GM19240 (cell line): ENCODE measurements around the gene CCN5.
A peak's percentile ranks its signal among the peaks of the same experiment; 100 is the strongest.

Experiments
- DNase-seq: peaks from one replicate; pipeline ENCODE4 v3.0.0; 2011; ENCODE audit warnings: low spot score; ENCODE audit not compliant: insufficient read length

CCN5 gene

DNA sequence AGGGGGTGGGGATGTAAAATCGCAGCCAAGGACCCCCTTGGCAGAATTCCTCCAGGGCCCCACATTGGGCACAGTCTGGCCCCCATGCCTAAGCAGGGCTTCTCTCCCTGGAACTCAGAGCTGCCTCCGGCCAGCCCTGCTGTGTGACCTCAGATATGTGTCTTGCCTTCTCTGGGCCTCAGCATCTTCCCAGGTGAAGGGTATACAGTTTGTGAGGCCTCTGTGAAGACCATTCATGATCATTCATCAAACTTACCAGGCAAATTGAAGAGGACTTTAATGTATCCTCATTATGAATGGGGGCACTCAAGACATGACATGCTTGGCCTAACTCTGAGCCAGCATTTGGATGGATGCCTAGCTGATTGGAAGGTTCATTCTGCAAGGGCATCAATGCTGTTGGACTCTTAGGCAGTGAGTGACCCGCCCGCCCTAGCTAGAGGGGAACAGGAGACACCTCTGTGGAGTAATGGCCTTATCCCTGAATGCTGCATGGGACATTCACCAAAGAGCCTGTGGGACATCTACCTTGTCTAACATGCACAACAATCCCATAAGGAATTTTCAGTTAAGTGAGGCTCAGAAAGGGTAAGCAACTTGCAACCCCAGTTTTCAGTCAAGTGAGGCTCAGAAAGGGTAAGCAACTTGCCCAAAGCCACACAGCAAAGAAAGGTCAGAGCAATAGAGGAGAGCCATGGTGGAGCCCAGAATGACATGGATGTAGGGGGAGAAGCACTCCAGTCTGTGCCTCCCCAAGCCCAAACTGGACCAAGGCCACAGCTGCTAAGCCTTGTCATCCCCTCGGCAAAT, 535 bp downstream of the CCN5 start:
- DNase-seq = no peak

GRCh38 chr20:44716309-44717106, 1.3 kb downstream of the CCN5 start:
- no peak for DNase-seq

GRCh38 chr20:44717986-44718385, 2.8 kb downstream of the CCN5 start:
- DNase-seq = no peak

- no peak for DNase-seq
Measured at GRCh38 chr20:44719841-44720240, 4.7 kb downstream of the CCN5 start.

- no peak for DNase-seq
Measured at GRCh38 chr20:44720621-44720996, 5.4 kb downstream of the CCN5 start.

GRCh38 chr20:44720997-44721784, 6.0 kb downstream of the CCN5 start:
- no peak for DNase-seq

DNA sequence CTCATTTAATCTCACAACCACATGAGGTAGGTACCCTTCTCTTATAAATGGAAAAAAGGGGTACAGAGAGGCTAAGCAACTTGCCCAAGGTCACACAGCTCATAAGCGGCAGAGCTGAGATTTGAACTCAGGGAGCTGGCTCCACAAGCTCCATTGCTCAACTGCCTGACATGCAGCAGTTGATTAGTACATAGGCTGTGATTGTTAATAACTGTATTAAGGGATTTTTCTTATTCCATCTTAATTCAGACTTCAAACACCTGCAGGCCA, 6.6 kb downstream of the CCN5 start:
- no peak for DNase-seq

GRCh38 chr20:44722990-44723389, 7.8 kb downstream of the CCN5 start:
- DNase-seq = no peak

DNA sequence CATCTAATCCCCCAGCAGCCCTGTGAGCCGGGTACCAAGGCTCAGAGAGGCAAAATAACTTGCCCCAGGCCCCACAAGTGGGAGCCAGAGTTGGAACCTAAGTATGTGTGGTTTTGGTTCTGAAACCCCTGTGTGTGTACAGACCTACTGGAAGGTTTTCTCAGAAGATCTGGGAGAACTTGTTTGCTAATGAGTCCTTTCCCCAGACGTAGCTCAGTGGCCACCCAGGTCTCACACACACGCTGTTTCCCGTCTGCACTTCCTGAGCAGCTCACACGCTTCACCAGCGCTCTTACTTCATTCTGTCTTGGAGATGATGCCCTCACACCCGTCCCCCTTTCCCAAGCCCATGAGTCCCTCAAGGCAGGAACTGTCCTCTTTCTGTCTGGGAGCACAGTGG, 8.2 kb downstream of the CCN5 start:
- DNase-seq = no peak

GRCh38 chr20:44723798-44724362, 8.7 kb downstream of the CCN5 start:
- DNase-seq = no peak

- DNase-seq = no peak
Measured at GRCh38 chr20:44724423-44725091, 9.4 kb downstream of the CCN5 start.

GRCh38 chr20:44725837-44726236, 10.7 kb downstream of the CCN5 start:
- DNase-seq = no peak

- no peak for DNase-seq
Measured at GRCh38 chr20:44727039-44727438, 11.9 kb downstream of the CCN5 start.

GRCh38 chr20:44727651-44728050, 12.5 kb downstream of the CCN5 start:
- DNase-seq = no peak

DNA sequence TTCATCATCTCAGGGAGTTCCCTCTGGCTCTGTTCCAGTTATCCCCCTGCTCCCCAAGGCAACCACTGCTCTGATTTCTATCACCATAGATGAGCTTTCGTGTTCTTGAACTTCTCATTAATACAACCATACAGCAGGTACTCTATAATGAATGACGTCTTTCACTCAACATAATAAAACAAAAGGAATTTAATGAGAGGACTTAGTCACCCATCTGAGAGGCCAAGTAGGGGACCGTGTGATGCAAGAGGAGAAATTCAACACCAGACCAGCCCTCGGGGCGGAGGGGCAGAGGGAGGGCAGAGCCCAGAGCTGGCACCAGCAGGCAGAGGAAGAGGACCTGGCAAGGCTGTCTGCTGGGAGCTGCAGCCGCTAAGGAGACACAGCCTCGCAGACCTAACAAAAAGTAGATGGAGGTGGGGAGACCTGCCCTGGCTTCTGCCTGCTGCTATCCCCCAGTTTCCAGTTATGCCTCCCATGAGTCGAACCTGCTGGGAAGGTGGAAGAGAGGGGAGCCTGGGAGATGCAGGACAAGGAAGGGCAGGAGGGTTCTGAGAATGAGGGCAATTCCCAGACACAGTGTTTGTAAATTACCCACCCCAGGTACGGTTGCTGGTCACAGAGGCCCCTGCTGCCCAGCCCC, 13.8 kb downstream of the CCN5 start:
- DNase-seq = no peak

GRCh38 chr20:44730441-44730840, 15.3 kb downstream of the CCN5 start:
- DNase-seq = no peak

- no peak for DNase-seq
Measured at GRCh38 chr20:44731657-44732056, 16.5 kb downstream of the CCN5 start.

- no peak for DNase-seq
Measured at GRCh38 chr20:44732327-44732726, 17.2 kb downstream of the CCN5 start.

GRCh38 chr20:44733341-44734069, 18.3 kb downstream of the CCN5 start:
- peak; percentile 42 for DNase-seq

- DNase-seq = no peak
Measured at GRCh38 chr20:44734938-44735337, 19.8 kb downstream of the CCN5 start.
